Measurements from ENCODE around the gene BTNL9. TPM values are rescaled to one million over a fixed set of nuclear protein-coding genes. Genes with fewer than 3 reads are reported as not detected.

BTNL9 gene
- total and polyA plus RNA-seq, 2 experiments from 2014 or later = 0.11 to 0.27 TPM

- Histone ChIP-seq H3K9me2 (replicated peaks; ENCODE audit: insufficient read depth) (no peaks in the 10 kb centered on the region), H2AFZ (no peak overlapping the region), H4K20me1 (ENCODE audit: insufficient read depth, poor library complexity, severe bottlenecking) (no peaks in the 10 kb centered on the region), H3K27me3 (peaks cover 69% of the 10 kb centered on the region), H3K36me3 (replicated peaks; ENCODE audit: insufficient read depth, low read depth) (no peaks in the 10 kb centered on the region), H3K4me1 (ENCODE audit: insufficient read depth) (no peaks in the 10 kb centered on the region), H3K9me3 (ENCODE audit: low read depth) (no peaks in the 10 kb centered on the region), H3K4me3 (no peak overlapping the region), H3K79me2 (no peaks in the 10 kb centered on the region), H3K4me2 (no peak overlapping the region), H3K27ac (no peak overlapping the region)
- no peak for DNase-seq (ENCODE audit: low spot score)
- TF ChIP-seq EZH2 (IDR thresholded peaks at IDR 0.05; ENCODE audit: borderline replicate concordance) (no peak), CTCF (IDR thresholded peaks at IDR 0.05; ENCODE audit: poor library complexity) (no peak), EZH2phosphoT487 (IDR thresholded peaks at IDR 0.05; ENCODE audit: low read depth, severe bottlenecking, unreplicated experiment) (no peak)
- WGBS (ENCODE audit: low lambda C conversion rate, missing lambda C conversion rate) = 64% methylated on average over 14 of the region's 14 CpGs
These were observed 21.6 kb downstream of the BTNL9 start for GRCh38 chr5:181061645-181062044.

- Histone ChIP-seq H3K27me3 (peaks cover 61% of the 10 kb centered on the region), H3K4me3 (no peak overlapping the region)
- WGBS (ENCODE audit: low lambda C conversion rate, missing lambda C conversion rate) = 93% methylated on average over 6 of the region's 6 CpGs
These were observed 22.6 kb downstream of the BTNL9 start for GRCh38 chr5:181062631-181063030.

GRCh38 chr5:181063514-181063913 is 23.4 kb downstream of the BTNL9 start:
- 87% methylated on average over 8 of the region's 8 CpGs for WGBS (ENCODE audit: low lambda C conversion rate, missing lambda C conversion rate)
- TF ChIP-seq EZH2phosphoT487 (IDR thresholded peaks at IDR 0.05; ENCODE audit: low read depth, severe bottlenecking, unreplicated experiment) (no peak), EZH2 (IDR thresholded peaks at IDR 0.05; ENCODE audit: borderline replicate concordance) (no peak), CTCF (IDR thresholded peaks at IDR 0.05; ENCODE audit: poor library complexity) (no peak)
- H3K4me2 ChIP-seq = no peak overlapping the region
- no peaks in the 10 kb centered on the region for H3K9me3 ChIP-seq (ENCODE audit: low read depth)
- no peak overlapping the region for H2AFZ ChIP-seq
- H3K36me3 ChIP-seq (replicated peaks; ENCODE audit: insufficient read depth, low read depth) = no peaks in the 10 kb centered on the region
- H3K79me2 ChIP-seq = no peaks in the 10 kb centered on the region
- no peaks in the 10 kb centered on the region for H4K20me1 ChIP-seq (ENCODE audit: insufficient read depth, poor library complexity, severe bottlenecking)
- no peak overlapping the region for H3K27ac ChIP-seq
- H3K9me2 ChIP-seq (replicated peaks; ENCODE audit: insufficient read depth) = no peaks in the 10 kb centered on the region
- H3K27me3 ChIP-seq = peaks cover 61% of the 10 kb centered on the region
- no peak for DNase-seq (ENCODE audit: low spot score)
- no peaks in the 10 kb centered on the region for H3K4me1 ChIP-seq (ENCODE audit: insufficient read depth)
- H3K4me3 ChIP-seq = no peak overlapping the region

More at GRCh38 chr5:181062631-181063030, 22.6 kb downstream of the BTNL9 start:
- no peak overlapping the region for H3K4me2 ChIP-seq
- H3K36me3 ChIP-seq (replicated peaks; ENCODE audit: insufficient read depth, low read depth) = no peaks in the 10 kb centered on the region
- DNase-seq (ENCODE audit: low spot score) = no peak
- H3K9me2 ChIP-seq (replicated peaks; ENCODE audit: insufficient read depth) = no peaks in the 10 kb centered on the region
- TF ChIP-seq CTCF (IDR thresholded peaks at IDR 0.05; ENCODE audit: poor library complexity) (no peak), EZH2 (IDR thresholded peaks at IDR 0.05; ENCODE audit: borderline replicate concordance) (no peak), EZH2phosphoT487 (IDR thresholded peaks at IDR 0.05; ENCODE audit: low read depth, severe bottlenecking, unreplicated experiment) (no peak)
- no peaks in the 10 kb centered on the region for H3K4me1 ChIP-seq (ENCODE audit: insufficient read depth)
- no peak overlapping the region for H2AFZ ChIP-seq
- H3K9me3 ChIP-seq (ENCODE audit: low read depth) = no peaks in the 10 kb centered on the region
- no peak overlapping the region for H3K27ac ChIP-seq
- no peaks in the 10 kb centered on the region for H4K20me1 ChIP-seq (ENCODE audit: insufficient read depth, poor library complexity, severe bottlenecking)
- H3K79me2 ChIP-seq = no peaks in the 10 kb centered on the region

GRCh38 chr5:181064987-181065386 is 24.9 kb downstream of the BTNL9 start:
- H3K4me1 ChIP-seq (ENCODE audit: insufficient read depth) = no peaks in the 10 kb centered on the region
- DNase-seq (ENCODE audit: low spot score) = no peak
- H3K79me2 ChIP-seq = no peaks in the 10 kb centered on the region
- H3K9me3 ChIP-seq (ENCODE audit: low read depth) = no peaks in the 10 kb centered on the region
- H4K20me1 ChIP-seq (ENCODE audit: insufficient read depth, poor library complexity, severe bottlenecking) = no peaks in the 10 kb centered on the region
- peaks cover 55% of the 10 kb centered on the region for H3K27me3 ChIP-seq
- no peak overlapping the region for H3K4me3 ChIP-seq
- no peak overlapping the region for H2AFZ ChIP-seq
- no peak overlapping the region for H3K27ac ChIP-seq
- H3K9me2 ChIP-seq (replicated peaks; ENCODE audit: insufficient read depth) = no peaks in the 10 kb centered on the region
- no peaks in the 10 kb centered on the region for H3K36me3 ChIP-seq (replicated peaks; ENCODE audit: insufficient read depth, low read depth)
- WGBS (ENCODE audit: low lambda C conversion rate, missing lambda C conversion rate) = 92% methylated on average over 7 of the region's 7 CpGs
- no peak for TF ChIP-seq EZH2 (IDR thresholded peaks at IDR 0.05; ENCODE audit: borderline replicate concordance)
- no peak for TF ChIP-seq EZH2phosphoT487 (IDR thresholded peaks at IDR 0.05; ENCODE audit: low read depth, severe bottlenecking, unreplicated experiment)
- H3K4me2 ChIP-seq = no peak overlapping the region

Measured in hepatocyte (in vitro differentiated cells).